GM21528 (cell line): ENCODE results near the gene TMEM176A.
"Not testable (repeated sequence)": the region's sequence is repeated elsewhere in the genome, so short reads cannot be mapped to it uniquely, and the experiment has no call there.

Experiments used
- ATAC-seq: cut with Tn5 transposase; IDR thresholded peaks from one replicate; pipeline ENCODE4 v1.9.1; 2021; ENCODE audit warnings: mild to moderate bottlenecking, moderate library complexity; ENCODE audit not compliant: unreplicated experiment, low FRiP score

TMEM176A gene

DNA sequence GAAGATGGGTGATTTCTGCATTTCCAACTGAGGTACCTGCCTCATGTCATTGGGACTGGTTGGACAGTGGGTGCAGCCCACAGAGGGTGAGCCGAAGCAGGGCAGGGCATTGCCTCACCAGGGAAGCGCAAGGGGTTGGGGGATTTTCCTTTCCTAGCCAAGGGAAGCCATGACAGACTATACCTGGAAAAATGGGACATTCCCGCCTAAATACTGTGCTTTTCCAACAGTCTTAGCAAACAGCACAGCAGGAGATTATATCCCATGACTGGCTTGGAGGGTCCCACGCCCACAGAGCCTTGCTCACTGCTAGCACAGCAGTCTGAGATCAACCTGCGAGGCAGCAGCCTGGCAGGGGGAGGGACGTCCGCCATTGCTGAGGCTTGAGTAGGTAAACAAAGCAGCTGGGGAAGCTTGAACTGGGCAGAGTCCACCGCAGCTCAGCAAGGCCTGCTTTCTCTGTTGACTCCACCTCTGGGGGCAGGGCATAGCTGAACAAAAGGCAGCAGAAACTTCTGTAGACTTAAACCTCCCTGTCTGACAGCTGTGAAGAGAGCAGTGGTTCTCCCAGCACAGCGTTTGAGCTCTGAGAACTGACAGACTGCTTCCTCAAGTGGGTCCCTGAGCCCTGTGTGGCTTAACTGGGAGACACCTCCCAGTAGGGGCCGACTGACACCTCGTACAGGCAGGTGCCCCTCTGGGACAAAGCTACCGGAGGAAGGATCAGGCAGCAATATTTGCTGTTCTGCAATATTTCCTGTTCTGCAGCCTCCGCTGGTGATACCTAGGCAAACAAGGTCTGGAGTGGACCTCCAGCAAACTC is 7.3 kb downstream of the TMEM176A start:
- not testable (repeated sequence) for ATAC-seq

DNA sequence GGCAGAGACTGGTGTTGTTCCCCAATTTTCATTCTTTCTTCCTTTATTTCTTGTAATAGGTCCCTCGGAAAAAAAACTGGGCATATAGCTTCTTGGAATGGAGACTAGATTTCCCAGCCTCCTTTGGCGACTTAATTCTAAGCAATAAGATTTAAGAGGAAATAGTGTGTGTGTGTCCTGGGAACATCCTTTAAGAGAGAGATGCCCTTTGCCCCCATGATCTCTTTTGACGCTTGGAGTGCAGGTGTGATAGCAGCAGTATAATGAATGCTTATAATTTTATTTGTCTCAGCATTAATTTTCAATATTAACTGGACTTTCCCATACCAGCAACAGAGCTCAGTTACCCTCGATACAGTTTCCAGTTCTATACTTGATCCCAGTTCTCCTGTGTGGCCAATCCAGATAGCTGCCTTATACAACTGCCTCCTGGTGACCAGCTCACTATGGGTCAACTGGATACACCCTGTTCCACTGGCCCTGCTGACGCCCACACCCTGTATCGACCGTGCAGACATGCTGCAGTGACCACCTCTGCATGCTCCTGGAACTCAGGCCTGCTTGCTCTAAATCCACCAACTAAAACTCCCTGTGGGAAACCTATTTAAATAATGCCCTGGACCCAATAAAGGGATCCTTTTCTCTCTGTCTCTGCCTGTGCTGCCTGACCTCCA is 13.9 kb downstream of the TMEM176A start:
- ATAC-seq, result no peak

DNA sequence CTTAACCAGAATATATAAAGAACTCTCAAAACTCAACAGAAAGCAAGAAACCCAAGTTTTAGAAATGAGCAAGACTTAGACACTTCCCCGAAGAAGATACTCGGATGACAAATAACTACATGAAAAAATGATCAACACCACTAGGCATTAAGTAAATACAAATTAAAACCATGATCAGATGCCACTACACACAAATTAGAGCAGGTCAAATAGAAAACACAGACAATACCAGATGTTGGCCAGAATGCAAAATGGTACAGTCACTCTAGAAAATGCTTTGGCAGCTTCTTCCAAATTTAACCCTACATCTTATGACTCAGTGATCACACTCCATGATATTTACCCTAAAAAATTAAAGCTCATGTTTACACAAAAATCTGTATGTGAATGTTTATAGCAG is 18.4 kb downstream of the TMEM176A start:
- no peak for ATAC-seq

DNA sequence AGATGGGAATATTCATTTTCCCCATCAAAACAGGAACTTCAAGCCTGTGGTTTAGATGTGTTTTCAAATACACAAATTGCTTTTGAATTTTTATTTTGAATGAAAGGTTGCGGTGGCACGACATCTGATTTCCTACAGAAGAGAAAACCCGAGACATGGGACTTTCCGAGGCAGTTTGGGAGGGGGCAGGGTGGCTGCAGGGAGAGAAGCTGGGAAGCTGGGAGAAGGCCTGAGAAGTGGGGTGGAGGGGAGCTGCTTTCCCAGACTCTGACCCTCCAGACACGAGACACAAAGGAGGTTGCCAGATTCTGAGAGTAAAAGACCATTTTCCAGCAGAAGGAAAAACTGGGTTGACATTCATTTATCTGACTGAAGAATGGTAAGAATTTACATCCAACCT is 19.6 kb downstream of the TMEM176A start:
- ATAC-seq, result no peak

DNA sequence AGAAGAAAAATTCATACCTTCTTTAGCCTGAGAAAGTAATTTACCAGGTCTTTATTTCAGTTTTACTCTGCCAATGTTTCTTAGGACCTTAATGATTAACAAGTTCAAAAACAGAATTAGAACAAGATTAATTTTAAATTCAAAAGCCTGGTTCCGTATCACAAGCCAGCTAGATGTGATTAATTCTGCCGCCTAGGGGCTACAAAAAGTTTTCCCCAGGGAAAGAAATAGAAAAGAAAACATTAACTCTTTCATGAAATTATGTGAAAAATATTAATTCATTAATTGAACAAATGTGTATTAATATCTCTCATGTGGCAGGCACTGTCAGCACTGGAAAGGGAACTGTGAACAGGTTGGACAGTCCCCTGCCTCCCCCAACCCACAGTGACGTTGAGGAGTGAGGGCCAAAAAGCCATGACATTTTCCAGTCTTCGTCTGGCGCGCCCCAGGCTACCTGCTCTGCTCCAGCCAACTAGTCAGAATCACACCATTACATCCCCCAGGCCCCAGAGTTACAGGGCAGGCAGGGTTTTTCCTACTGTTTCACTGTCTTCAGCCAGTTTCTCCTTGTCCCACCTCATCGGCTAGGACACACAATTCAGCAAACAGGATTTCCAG is 20.1 kb downstream of the TMEM176A start:
- ATAC-seq, result no peak

DNA sequence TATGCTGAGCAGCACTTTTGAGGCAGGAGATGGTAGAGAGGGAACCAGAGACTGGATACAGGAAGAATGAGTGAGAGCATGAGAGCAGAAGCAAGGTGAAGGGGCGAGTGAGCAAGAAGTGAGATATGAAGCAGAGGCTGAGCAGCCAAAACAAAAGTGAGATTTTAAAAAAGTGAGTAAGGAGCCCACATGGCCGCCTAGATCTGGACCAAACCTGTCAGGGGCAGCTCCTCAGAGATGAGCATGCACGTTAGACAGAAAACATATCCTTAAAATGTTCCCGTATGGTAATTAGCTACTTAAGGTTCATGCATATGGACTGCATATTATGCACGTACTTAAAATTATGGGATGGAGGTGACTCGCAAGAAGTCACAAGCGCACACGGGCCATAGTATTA is 22.5 kb downstream of the TMEM176A start:
- no peak for ATAC-seq

DNA sequence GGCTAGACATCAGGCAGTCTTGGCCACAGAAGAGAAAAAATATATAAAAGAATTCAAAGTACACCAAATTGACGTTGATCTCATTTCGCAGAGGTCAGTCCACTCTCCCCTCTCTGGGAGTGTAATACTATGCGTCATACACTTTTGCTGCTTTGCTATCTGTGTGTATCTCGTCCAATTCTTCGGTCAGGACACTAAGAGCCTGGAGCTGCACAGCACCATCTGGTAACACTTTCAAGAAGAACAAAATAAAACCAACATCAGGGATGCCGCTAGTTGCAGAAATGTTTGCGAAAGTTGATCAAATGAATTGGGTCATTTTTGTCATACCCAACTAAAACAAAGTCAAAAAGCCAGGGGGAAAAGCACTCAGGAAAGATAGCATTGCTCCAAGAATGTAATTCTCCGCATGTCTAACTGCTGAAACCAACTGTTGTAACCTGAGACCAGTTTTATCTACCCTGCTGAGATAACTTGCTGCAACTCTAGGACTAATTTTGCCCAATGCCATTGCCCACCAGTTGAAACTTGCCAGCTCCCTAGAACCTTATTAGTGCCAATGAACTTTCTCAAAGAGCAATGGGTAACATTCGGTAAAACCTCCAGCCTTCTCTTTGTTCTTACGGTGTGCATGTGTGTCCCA is 23.0 kb downstream of the TMEM176A start:
- ATAC-seq, result no peak

DNA sequence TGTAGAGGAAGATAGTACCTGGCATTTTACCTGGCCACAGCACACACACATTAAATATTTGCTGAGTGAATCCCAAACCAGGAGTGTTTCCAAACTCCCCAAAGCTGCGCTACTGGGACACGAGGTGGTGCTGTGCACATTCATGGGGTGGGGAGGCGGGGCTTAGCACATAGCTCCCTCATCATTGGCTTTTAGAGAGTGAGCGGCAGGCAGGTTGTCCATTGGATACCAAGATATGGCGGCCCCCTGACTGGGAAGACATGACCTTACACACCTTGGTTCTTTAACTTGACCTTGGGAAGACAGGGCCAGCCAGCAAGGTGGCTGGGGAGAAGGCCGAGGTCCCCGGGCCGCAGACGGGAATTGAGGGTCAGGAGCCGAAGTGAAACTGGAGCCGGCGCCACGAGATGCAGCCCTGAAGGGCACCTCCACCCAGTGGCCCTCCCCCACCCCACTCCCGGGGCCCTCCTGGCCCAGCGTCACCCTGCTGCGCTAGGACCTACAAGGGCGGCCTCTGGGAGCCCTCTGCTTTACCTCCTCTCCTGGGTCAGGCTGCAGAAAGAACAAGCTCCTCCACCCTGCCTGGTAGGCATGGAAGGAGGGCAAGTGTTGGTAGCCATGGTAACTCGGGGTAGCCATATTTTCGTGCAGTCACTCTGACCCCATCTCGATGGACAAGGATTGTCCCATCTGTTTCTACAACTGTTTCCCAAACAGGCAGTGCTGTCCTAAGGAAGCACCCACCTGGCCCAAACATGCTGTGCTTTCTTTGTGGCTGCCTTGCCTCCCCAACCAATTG is 24.0 kb downstream of the TMEM176A start:
- ATAC-seq, result no peak

DNA sequence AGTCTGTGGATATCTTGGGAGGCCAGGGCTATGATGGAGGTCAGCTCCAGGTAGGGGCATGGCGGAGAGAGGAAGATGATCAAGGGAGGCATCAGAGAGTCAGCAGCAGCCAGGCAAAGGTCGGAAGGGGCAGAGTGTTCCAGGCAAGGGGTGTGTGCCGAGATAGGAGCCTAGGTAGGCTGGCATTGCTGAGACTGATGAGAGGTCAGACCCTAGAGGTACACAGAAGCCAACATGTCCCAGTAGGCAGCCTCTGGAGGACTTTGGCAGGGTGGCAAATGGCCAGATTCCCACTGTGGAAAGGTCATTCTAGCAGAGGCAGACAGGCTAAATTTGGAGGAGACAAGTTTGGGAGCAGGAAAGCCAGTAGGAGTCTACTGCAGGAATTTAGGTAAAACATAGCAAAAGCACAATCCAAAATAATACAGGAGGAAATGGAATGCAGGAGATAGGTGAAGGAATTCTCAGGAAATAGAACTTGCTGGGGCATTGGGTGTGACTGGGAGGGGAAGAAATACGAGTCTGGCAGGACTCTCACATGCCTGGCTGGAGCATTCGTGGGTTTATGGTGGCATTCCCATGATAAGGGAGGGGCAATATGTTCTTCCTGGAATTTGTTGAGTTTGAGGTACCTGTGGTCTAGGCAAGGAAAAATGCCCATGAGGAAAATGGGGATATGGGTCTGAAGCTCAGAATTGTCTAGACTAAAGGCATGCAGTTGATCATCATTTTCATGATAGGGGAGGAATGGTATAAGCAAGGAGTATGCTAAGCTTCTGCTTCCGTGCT is 25.7 kb downstream of the TMEM176A start:
- ATAC-seq, result no peak

DNA sequence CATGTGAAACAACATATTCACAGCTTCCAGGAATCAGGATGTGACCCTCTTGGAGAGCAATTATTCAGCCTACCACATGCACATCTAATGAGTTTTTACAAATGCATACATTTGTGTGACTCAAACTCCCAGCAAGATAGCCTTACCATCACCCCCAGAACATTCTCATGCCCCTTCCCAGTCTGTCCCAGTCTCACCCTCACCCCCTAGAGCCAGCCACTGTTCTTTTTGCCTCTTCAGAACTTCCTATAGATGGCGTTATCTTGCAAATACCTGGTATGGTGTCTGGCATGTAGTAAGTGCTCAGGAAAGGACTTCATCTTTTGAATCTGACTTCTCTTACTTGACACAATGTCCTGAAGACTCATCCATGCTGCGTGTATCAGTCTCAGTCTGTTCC is 27.8 kb downstream of the TMEM176A start:
- ATAC-seq, result no peak

DNA sequence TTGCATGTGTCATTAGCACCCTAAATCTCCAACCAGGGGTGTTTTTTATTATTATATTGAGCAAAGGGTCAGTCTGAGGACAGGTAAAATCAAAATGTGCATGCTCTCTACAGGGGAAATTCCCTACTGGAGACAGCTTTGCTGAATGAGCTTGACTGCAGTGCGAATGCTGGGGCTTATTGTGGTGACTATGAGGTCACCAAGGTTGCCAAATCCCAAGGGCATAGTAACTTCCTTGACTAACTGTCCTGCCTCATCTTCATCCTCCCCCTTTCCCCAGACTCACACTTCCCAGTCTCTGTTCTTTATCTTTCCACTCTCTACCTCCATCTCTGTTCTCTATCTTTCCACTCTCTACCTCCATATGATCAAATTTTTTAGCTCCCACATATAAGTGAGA is 28.9 kb downstream of the TMEM176A start:
- ATAC-seq, result no peak

DNA sequence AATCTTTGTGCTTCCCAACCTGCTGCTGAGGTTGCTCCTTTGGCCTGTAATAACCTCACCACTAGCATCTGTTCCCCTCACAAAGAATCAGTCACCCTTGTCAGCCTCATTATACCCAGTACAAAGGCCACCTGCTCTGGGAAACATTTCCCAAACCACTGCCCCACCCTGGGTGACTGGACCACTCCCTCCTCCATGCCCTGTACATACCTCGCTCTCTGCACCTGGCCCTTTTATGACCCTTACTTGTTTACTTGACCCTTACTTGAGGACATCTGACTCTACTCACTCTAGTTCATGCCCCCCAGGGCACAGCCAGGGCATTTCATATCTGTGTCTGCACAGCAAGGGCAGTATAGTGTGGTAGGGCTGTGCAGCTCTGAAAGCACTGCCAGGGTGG is 30.4 kb downstream of the TMEM176A start:
- ATAC-seq, result no peak

DNA sequence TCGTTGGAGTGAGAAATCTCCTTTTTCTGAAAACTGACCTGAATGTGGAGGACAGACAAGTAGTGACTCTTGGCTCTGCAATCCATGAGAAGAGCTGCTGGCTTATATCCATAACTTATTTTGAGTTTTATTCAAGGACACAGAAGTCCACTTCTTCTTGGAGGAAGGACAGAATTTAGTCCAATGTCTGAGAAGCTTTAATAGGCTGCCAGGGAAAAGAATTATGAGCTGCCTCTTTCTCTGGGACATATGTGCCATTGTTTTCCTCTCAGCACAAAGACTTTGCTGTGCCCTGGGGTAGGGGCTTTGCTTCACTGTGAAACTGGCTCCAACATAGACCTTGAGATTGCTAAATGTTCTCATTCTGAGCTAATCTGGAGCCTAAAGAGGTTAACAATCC is 31.3 kb downstream of the TMEM176A start:
- ATAC-seq, result no peak

DNA sequence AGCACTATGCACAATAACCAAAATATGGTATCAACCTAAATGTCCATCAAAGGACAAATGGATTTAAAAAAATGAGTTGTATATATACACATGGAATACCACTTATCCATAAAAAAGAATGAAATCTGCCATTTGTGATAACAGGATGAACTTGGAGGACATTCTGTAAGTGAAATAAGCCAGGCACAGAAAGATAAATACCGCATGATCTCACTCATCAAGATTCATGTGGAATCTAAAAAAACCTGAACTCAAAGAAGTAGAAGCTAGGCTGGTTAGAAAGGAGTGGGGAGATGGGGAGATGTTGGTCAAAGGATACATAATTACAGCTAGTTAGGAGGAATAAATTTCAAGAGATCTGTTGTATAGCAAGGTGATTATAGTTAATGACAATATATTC is 34.5 kb downstream of the TMEM176A start:
- ATAC-seq, result no peak

DNA sequence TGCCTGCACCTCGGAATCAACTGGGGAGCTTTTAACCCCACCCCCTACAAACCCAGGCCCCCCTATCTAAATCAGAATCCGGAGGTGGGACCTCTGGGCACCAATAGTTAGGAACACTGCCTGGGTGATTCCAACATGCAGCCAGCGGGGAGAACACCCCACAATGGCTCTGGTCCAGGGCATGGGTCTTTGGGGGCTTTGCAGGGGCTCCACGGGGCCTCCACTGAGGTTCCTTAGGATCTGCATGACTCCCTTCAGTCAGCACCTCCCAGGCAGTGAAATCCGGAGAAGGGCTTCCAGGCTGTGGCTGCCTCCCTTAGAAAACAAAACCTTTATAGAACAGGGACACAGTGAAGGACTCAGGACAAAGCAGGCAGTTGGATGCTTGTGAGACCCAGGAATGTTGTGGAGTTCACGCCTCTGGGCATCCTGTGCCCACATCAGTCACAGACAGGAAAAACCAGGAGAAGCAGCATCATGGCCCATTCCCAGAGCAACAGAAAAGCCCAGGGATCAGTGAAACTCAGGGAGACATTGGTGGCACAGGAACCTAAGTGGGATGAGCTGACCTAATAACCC is 35.2 kb downstream of the TMEM176A start:
- ATAC-seq, result no peak

DNA sequence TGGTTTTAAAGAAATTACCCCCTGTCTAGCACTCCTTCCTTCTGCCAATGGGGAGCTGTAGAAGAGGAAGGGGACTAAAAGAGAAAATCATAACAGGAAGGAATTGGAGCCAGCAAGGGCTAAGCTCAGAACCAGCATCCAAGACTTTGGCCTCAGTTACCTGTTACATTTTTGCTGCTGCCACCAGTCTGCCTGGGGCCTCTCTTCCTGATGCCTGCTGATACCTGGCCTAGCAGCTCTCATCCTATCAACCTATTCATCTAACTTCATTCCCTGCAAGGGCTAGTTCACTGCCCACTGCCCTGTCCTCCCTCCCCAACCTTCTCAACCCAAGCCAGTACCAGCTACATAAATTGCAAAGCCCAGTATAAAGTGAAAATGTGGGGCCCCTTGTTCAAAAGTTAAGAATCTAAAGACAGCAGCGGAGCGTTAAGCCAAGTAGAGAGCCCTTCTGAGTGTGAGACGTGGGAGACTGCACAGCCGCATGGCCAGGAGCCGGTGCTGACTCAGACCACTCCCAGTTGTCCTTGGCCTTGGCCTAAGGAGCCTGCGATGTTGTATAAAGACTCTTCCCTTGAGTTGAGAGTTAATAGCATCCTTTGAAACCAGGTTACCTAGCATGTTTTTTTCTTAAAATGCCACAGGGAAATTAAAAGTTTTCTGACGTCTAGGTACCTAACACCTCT is 38.5 kb downstream of the TMEM176A start:
- no peak for ATAC-seq

DNA sequence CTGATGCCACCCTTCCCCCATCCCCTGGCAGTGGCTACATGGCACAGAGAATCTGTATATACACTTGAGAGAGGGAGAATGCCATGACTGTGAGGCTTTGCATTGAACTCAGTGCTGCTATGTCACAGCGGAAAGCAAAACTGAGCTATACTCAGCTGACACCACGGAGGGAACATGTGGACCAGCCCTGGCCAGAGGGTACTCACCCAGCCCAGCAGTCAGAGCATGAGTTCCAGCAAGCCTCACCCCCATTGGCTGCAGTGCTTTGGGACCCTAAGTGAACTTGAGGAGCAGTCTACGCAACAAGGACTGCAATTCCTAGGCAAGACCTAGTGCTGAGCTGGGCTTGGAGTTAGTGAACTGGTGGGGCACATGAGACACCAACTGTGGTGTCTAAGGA is 41.4 kb downstream of the TMEM176A start:
- no peak for ATAC-seq

DNA sequence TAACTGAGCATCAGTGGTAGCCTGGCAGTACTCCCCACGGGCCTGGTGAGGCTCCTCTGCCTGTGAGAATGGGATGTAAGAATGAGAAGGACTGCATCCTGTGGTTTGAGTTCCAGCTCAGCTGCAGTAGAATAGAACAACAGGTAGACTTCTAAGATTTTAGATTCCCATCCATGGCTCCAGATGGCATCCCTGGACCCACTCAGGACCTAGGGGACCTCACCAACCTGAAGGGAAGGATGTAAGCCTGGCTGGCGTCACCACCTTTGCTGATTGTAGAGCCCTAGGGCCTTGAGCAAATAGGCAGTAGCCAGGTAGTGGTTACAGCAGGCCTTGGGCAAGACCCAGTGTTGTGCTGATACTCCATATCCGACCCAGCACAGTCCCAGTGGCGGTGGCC is 42.1 kb downstream of the TMEM176A start:
- no peak for ATAC-seq

DNA sequence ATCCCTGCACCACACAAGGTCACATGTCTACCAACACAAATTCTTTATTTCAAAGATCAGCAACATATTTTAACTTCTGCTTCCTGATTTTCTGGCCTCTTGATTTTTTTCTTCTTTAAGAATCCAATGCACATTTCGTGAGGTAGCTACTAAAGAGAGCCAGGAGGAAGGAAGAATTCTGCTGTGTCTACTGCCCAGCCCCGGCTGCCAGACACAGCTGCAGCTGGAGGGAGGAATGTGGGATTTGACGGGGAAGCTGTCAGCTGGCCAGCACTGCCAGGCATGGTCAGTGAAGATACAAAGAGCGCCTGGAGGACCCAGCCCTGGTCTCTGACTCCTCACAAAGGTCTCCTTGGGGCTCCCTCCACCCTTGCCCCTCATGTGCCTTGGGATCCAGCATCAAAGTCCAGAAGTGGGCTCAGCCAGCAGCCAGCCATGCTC is 44.9 kb downstream of the TMEM176A start:
- no peak for ATAC-seq
